HepG2 (cell line): ENCODE data around the gene SLC7A10.

Experiments used
- CTCF ChIP-seq: sonication (generic); formaldehyde crosslinking; IDR thresholded peaks from 2 replicates; pipeline ENCODE4 v1.5.0; 2020; ENCODE audit warnings: mild to moderate bottlenecking, missing genetic modification reagents, moderate library complexity
- ZNF570 ChIP-seq: sonication (generic); formaldehyde crosslinking; IDR thresholded peaks from 2 replicates; pipeline ENCODE4 v1.4.0; 2020; ENCODE audit warnings: mild to moderate bottlenecking, missing genetic modification reagents, borderline replicate concordance

DNA sequence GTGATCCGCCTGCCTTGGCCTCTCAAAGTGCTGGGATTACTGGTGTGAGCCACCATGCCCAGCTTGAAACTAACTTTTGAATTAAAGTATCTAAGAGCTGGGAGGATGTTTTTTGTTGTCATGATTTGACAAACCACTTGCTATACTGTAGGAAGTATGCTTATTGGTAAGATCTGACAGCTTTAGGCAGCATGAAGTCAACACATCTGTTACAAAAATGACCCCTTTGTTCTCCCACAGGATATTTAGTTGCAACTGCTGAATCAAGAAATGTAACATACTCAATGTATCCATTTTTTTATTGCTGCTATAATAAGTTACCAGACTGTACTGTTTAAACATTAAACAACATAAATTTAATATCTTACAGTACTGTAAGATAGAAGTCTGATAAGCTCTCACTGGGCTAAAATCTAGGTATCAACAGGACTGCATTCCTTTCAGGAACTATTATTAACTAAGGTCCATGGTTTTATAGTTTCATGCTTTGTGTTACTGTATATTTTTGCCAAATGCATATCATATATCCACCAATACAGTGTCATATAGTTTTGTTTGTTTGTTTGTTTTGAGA, 54.3 kb downstream of the SLC7A10 start:
- TF ChIP-seq ZNF570 (CRISPR knock-in tag): no peak
- no peak for TF ChIP-seq CTCF (CRISPR knock-in tag)
